ENCODE results near the gene C9orf152. TPM values are rescaled to one million over a fixed set of nuclear protein-coding genes. Genes with fewer than 3 reads are reported as not detected.

Gene C9orf152
- polyA plus RNA-seq, 4 donors = 0.28 to 0.53 (median 0.42) TPM

Other genes starting within 250 kb of the C9orf152 start
- 100 to 1,000 TPM; 235 to 250 (median 242) TPM for gene TXN, start 48.3 kb upstream of the C9orf152 start, polyA plus RNA-seq (ENCODE audit: insufficient read length in 4 of 4)
- gene TXNDC8, start 129.7 kb upstream of the C9orf152 start, polyA plus RNA-seq (ENCODE audit: insufficient read length in 4 of 4) = not detected